Measurements from ENCODE around the gene VPS26B.
"Not testable (repeated sequence)": the region's sequence is repeated elsewhere in the genome, so short reads cannot be mapped to it uniquely, and the experiment has no call there.

Gene VPS26B

GRCh38 chr11:134260983-134261382 is 36.5 kb downstream of the VPS26B start:
- DNase-seq, result no peak

- no peak for DNase-seq
Measured at GRCh38 chr11:134261626-134262488, 37.4 kb downstream of the VPS26B start.

- DNase-seq, result no peak
Measured at GRCh38 chr11:134264966-134265764, 40.7 kb downstream of the VPS26B start.

- DNase-seq, result no peak
Measured at GRCh38 chr11:134266440-134266839, 42.0 kb downstream of the VPS26B start.

GRCh38 chr11:134266841-134267251 is 42.4 kb downstream of the VPS26B start:
- DNase-seq, result no peak

- no peak for DNase-seq
Measured at GRCh38 chr11:134267461-134267860, 43.0 kb downstream of the VPS26B start.

- DNase-seq, result no peak
Measured at GRCh38 chr11:134267966-134268365, 43.5 kb downstream of the VPS26B start.

GRCh38 chr11:134270250-134270714 is 45.8 kb downstream of the VPS26B start:
- no peak for DNase-seq

- DNase-seq, result no peak
Measured at GRCh38 chr11:134271978-134272377, 47.5 kb downstream of the VPS26B start.

- DNase-seq, result no peak
Measured at GRCh38 chr11:134272381-134273316, 48.2 kb downstream of the VPS26B start.

GRCh38 chr11:134273317-134273712 is 48.8 kb downstream of the VPS26B start:
- no peak for DNase-seq

GRCh38 chr11:134275188-134275533 is 50.7 kb downstream of the VPS26B start:
- no peak for DNase-seq

- DNase-seq, result peak; percentile 72
Measured at GRCh38 chr11:134275534-134276395, 51.3 kb downstream of the VPS26B start, which contains the start of gene GLB1L3. Gene GLB1L3, plus strand, starts transcription at chr11:134276379. Its CDS starts 362 bp downstream, at chr11:134276741.

GRCh38 chr11:134276396-134277182 is 52.1 kb downstream of the VPS26B start:
- no peak for DNase-seq

GRCh38 chr11:134277183-134278001 is 52.9 kb downstream of the VPS26B start:
- DNase-seq, result no peak

- no peak for DNase-seq
Measured at GRCh38 chr11:134278356-134278755, 53.9 kb downstream of the VPS26B start.

GRCh38 chr11:134281635-134282034 is 57.2 kb downstream of the VPS26B start:
- DNase-seq, result not testable (repeated sequence)

- no peak for DNase-seq
Measured at GRCh38 chr11:134282121-134283045, 57.9 kb downstream of the VPS26B start.
